ENCODE measurements around the gene PSAPL1.

The PSAPL1 gene

GRCh38 chr4:7419961-7420660 is 14.6 kb downstream of the PSAPL1 start:
- no peak for DNase-seq (ENCODE audit: low read depth in 2 of 2, low spot score in 1 of 2)

DNA sequence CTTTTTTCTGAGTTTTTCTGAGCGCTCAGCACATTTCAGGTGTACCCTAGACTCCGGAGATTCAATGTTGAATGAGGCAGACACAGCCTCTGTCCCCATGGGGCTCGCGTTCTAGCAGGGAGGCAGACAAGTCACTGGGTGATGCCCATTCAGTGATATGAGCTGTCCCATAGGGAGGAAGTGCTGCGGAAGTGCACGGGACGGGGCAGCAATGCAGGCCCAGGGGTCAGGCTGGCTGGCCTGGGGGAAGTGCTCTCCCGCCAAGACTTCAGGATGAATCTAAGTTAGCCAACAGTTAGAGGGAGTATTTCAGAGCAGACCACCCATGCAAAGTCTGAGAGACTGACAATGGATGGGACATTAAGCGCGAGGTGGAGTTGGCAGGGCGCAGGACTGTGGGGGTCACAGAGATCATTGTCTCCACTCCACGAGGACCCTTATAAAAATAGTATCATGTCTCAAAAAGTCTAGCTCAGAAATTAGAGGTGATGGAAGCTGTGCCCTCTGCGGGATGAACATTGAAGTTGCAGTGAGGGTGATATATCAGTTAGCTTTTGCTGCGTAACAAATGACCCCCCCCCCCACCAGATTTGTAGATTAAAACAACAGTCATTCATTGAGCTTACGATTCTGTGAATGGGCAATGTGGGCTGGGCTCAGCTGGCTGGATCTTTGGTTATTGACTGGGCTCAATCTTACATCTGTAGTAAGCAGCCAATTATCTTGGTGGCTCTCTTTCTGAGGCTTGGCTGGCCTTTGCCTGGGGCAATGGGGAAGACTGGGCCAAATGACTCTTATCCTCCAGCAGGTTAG is 16.4 kb downstream of the PSAPL1 start:
- DNase-seq (ENCODE audit: low read depth in 2 of 2, low spot score in 1 of 2): no peak

DNA sequence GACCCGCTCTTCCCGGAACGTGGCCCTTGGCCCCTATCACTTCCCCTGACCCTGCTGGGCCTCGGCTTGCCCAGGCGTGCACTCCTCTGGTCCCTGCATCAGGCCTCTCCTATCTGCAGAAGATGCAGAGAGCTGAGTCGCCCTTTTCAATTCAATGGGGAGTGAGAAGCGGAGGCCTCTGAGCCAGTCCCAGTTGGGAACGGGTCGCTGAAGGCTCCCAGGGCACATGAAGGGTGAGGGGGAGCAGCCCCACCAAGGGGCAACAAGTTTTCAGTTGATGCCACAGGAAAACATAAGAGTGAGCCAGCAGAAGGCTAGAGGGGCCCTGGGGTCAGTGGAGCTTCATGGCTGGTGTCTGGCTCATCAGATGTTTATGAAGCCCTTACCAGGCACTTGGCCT is 17.1 kb downstream of the PSAPL1 start:
- DNase-seq (ENCODE audit: low read depth in 2 of 2, low spot score in 1 of 2): no peak

GRCh38 chr4:7416745-7417432 is 17.8 kb downstream of the PSAPL1 start:
- DNase-seq (ENCODE audit: low read depth in 2 of 2, low spot score in 1 of 2): no peak

- no peak for DNase-seq (ENCODE audit: low read depth in 2 of 2, low spot score in 1 of 2)
Measured at GRCh38 chr4:7415927-7416686, 18.6 kb downstream of the PSAPL1 start.

- DNase-seq (ENCODE audit: low read depth in 2 of 2, low spot score in 1 of 2): no peak
Measured at GRCh38 chr4:7414736-7415510, 19.8 kb downstream of the PSAPL1 start.

GRCh38 chr4:7414046-7414445 is 20.7 kb downstream of the PSAPL1 start:
- no peak for DNase-seq (ENCODE audit: low read depth in 2 of 2, low spot score in 1 of 2)

GRCh38 chr4:7412554-7412912 is 22.2 kb downstream of the PSAPL1 start:
- DNase-seq (ENCODE audit: low read depth in 2 of 2, low spot score in 1 of 2): no peak

- no peak for DNase-seq (ENCODE audit: low read depth in 2 of 2, low spot score in 1 of 2)
Measured at GRCh38 chr4:7411896-7412553, 22.7 kb downstream of the PSAPL1 start.

GRCh38 chr4:7411491-7411890 is 23.2 kb downstream of the PSAPL1 start:
- no peak for DNase-seq (ENCODE audit: low read depth in 2 of 2, low spot score in 1 of 2)

- DNase-seq (ENCODE audit: low read depth in 2 of 2, low spot score in 1 of 2): no peak
Measured at GRCh38 chr4:7410446-7410845, 24.3 kb downstream of the PSAPL1 start.

- DNase-seq (ENCODE audit: low read depth in 2 of 2, low spot score in 1 of 2): no peak
Measured at GRCh38 chr4:7408166-7408565, 26.6 kb downstream of the PSAPL1 start.

DNA sequence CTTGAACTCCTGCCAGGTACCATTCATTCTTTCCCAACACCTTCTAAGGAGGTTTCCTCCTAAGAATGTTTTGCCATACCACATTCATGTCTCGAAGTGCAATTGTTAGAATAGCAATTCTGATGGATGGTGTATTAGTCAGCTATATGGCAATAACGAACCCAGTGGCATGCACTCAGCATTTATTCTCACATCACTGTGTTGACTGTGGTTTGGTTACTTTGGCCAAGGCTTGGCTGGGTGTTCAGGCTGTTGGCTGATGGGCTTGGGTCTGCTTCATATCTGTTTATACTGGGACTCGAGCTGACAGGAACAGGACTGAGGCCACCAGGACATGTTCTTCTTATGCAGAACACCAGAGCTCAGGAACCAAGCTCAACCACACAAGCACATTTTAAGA is 31.7 kb downstream of the PSAPL1 start:
- DNase-seq (ENCODE audit: low read depth in 2 of 2, low spot score in 1 of 2): no peak

DNA sequence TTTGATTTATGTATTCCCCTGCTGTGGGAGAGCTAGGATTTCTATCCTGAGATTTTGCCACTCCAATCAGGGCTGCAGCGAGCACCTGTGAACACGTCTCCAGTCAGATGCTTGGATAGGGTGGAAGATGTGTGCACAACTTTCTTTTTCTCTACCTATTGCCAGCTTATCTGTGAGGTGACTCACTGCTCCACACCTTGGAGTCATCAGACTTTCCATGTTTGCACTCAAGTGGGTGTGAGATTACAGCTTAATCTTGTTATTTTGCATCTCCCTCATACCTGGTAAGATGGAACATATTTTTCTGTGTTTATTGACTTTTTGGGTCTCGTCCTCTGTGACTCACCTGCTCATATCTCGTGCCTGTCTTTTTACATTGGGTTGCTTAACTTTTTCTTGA is 32.2 kb downstream of the PSAPL1 start:
- no peak for DNase-seq (ENCODE audit: low read depth in 2 of 2, low spot score in 1 of 2)

DNA sequence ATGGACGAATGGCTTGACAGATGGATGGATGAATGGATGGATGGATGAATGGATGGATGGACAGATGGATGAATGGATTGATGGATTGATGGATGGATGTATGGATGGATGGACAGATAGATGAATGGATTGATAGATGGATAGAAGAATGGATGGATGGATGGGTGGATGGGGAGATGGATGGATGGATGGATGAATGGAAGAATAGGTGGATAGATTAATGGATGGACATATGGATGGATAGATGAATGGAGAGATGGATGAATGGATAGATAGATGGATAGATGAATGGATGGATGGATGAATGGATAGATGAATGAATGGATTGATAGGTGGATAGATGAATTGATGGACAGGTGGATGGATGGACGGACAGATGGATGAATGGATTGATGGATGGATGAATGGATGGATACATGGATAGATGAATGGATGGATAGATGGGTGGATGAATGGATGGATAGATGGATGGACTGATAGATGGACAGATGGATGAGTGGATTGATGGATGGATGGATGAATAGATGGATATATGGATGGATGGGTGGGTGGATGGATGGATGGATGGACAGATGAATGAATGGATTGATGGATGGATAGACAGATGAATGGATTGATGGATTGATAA is 33.9 kb downstream of the PSAPL1 start:
- DNase-seq (ENCODE audit: low read depth in 2 of 2, low spot score in 1 of 2): no peak

DNA sequence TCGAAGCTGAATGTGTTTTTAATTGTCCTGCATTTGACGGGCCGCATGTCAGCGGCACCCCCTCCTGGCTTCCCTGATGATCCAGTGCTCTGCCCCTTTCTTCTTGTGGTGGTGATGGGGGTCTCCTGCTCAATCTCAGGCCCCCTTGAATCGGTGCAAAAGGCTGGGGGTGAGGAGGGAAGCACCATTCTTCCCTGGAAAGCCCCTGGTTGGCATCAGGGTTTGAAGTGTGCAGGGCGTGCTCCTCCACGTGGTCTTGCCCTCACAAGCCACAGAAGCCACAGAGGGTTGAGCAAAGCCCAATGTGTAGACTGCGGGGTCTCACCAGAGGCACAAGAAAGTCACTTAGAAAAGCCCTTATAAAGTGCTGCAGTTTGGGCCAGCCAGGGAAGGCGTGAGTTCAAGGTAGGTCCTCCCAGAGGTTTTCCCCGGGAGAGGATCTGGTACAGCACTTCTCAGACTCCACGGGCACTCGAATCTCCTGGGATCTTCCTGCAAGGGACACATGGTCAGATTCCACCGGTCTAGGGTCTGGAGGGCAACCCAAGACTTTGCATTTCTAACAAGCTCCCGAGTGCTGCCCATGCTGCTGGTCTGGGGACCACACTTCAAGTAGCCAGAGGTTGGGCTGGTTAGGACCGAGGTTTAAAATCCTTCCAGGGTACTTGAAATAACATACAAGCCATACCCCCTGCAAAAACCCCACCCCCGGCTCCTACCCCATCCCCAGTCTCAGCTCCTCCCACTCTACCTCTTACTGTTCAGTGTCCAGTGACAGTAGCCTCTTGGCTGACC is 35.1 kb downstream of the PSAPL1 start:
- no peak for DNase-seq (ENCODE audit: low read depth in 2 of 2, low spot score in 1 of 2)

DNA sequence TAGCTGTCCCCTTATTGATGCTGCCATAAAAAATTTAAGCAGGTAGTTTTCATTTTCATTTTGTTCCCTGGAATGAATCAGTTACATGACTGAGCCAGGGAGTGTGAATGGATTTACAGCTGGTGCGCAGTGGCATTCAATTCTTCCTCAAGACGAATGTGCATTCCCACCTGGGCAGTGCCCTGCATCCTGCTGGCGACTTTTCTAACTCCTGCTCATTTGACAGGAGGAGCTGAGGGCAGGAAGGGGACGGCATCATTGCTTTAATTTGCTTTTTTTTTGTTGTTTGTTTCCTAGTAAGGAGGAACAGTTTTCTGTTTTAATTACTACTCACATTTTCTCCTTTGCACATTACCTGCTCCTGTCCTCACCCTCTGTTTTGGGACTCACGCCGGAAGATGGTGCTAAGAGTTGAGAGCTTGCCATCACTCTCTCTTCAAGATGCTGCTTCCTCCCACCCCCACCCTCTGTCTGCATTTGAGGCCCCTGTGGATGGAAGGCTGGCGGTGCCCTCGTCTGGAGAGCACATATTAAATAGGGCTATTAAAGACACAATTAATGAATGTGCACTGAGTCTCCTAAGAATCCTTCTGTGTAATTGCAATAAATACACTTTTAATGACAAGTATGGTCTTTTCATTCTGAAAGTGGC is 35.8 kb downstream of the PSAPL1 start:
- DNase-seq (ENCODE audit: low read depth in 2 of 2, low spot score in 1 of 2): no peak

DNA sequence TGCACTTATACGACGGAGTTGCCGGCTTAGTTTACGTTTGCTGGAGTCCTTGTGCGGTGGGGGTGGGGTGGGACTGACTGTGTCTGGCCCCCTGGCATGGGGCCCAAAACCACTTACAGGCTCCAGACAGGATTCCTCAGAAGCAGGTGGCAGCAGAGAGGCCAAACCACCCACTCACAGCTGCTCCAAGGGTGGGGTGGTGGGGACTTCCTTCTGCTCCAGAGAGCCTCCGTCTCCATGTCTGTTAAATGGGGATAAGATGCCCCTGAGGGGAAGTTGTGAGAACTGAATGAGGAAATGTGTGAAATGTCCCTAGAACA is 36.7 kb downstream of the PSAPL1 start:
- DNase-seq (ENCODE audit: low read depth in 2 of 2, low spot score in 1 of 2): no peak

Measured in stimulated activated CD8-positive, alpha-beta memory T cell treated with anti-CD3 and anti-CD28 coated beads, Interleukin-4, amount 100 ng/mL, for 4 hours (primary cell).